ENCODE measurements around the gene LCE2A.
"Not testable (repeated sequence)": the region's sequence is repeated elsewhere in the genome, so short reads cannot be mapped to it uniquely, and the experiment has no call there.

Gene LCE2A

GRCh38 chr1:152657677-152658076, 40.5 kb upstream of the LCE2A start:
- Histone ChIP-seq H3K79me2 (ENCODE audit: control insufficient read depth, low read length) (no peaks in the 10 kb centered on the region), H3K4me2 (ENCODE audit: low read length) (no peak overlapping the region), H3K9me2 (replicated peaks; ENCODE audit: control insufficient read depth, low read length) (no peaks in the 10 kb centered on the region), H3K36me3 (ENCODE audit: control insufficient read depth, low read length) (no peaks in the 10 kb centered on the region), H3K4me3 (ENCODE audit: low read length) (no peak overlapping the region), H3K27me3 (ENCODE audit: control insufficient read depth, low read length) (peaks cover 9% of the 10 kb centered on the region), H3K27ac (ENCODE audit: low read depth, low read length) (no peak overlapping the region), H3K4me1 (ENCODE audit: control insufficient read depth, low read length) (no peaks in the 10 kb centered on the region), H4K20me1 (ENCODE audit: control insufficient read depth, insufficient read depth, low read depth, low read length) (no peaks in the 10 kb centered on the region), H3F3A (ENCODE audit: control insufficient read depth, insufficient read depth) (no peaks in the 10 kb centered on the region), H3K9me3 (ENCODE audit: control insufficient read depth, insufficient read depth, low read length) (no peaks in the 10 kb centered on the region)
- TF ChIP-seq EZH2phosphoT487 (IDR thresholded peaks at IDR 0.05; ENCODE audit: borderline replicate concordance, low read length) (no peak), CTCF (IDR thresholded peaks at IDR 0.05; ENCODE audit: low read depth, low read length, poor library complexity, severe bottlenecking) (no peak)

GRCh38 chr1:152658649-152659048, 39.5 kb upstream of the LCE2A start:
- no peaks in the 10 kb centered on the region for H3K36me3 ChIP-seq (ENCODE audit: control insufficient read depth, low read length)

GRCh38 chr1:152663098-152663497, 35.0 kb upstream of the LCE2A start, which contains the start of gene LCE2D:
LCE2D (plus strand) TSS chr1:152663380; CDS start chr1:152664106, 726 bp downstream.
- Histone ChIP-seq H3K4me1 (ENCODE audit: control insufficient read depth, low read length) (no peaks in the 10 kb centered on the region), H3K9me3 (ENCODE audit: control insufficient read depth, insufficient read depth, low read length) (no peaks in the 10 kb centered on the region)

More at GRCh38 chr1:152658649-152659048, 39.5 kb upstream of the LCE2A start:
- no peaks in the 10 kb centered on the region for H3K79me2 ChIP-seq (ENCODE audit: control insufficient read depth, low read length)
- H3K4me1 ChIP-seq (ENCODE audit: control insufficient read depth, low read length), result no peaks in the 10 kb centered on the region
- no peak for TF ChIP-seq CTCF (IDR thresholded peaks at IDR 0.05; ENCODE audit: low read depth, low read length, poor library complexity, severe bottlenecking)
- no peak for TF ChIP-seq EZH2phosphoT487 (IDR thresholded peaks at IDR 0.05; ENCODE audit: borderline replicate concordance, low read length)
- H3K27ac ChIP-seq (ENCODE audit: low read depth, low read length), result no peak overlapping the region
- H3K9me2 ChIP-seq (replicated peaks; ENCODE audit: control insufficient read depth, low read length), result no peaks in the 10 kb centered on the region
- peaks cover 6% of the 10 kb centered on the region for H3K27me3 ChIP-seq (ENCODE audit: control insufficient read depth, low read length)
- H3F3A ChIP-seq (ENCODE audit: control insufficient read depth, insufficient read depth), result no peaks in the 10 kb centered on the region
- H3K4me2 ChIP-seq (ENCODE audit: low read length), result no peak overlapping the region
- H3K4me3 ChIP-seq (ENCODE audit: low read length), result no peak overlapping the region
- no peaks in the 10 kb centered on the region for H3K9me3 ChIP-seq (ENCODE audit: control insufficient read depth, insufficient read depth, low read length)
- no peaks in the 10 kb centered on the region for H4K20me1 ChIP-seq (ENCODE audit: control insufficient read depth, insufficient read depth, low read depth, low read length)

GRCh38 chr1:152666171-152666570, 32.0 kb upstream of the LCE2A start:
- not testable (repeated sequence) for H3K9me2 ChIP-seq (replicated peaks; ENCODE audit: control insufficient read depth, low read length); H3K36me3 ChIP-seq (ENCODE audit: control insufficient read depth, low read length); H3K4me1 ChIP-seq (ENCODE audit: control insufficient read depth, low read length); H3K4me2 ChIP-seq (ENCODE audit: low read length); H3K79me2 ChIP-seq (ENCODE audit: control insufficient read depth, low read length); H3K4me3 ChIP-seq (ENCODE audit: low read length); H3F3A ChIP-seq (ENCODE audit: control insufficient read depth, insufficient read depth); H3K27ac ChIP-seq (ENCODE audit: low read depth, low read length); H4K20me1 ChIP-seq (ENCODE audit: control insufficient read depth, insufficient read depth, low read depth, low read length); H3K9me3 ChIP-seq (ENCODE audit: control insufficient read depth, insufficient read depth, low read length); H3K27me3 ChIP-seq (ENCODE audit: control insufficient read depth, low read length)

More at GRCh38 chr1:152663098-152663497, 35.0 kb upstream of the LCE2A start, which contains the start of gene LCE2D:
- Histone ChIP-seq H3K27me3 (ENCODE audit: control insufficient read depth, low read length) (peaks cover 6% of the 10 kb centered on the region), H4K20me1 (ENCODE audit: control insufficient read depth, insufficient read depth, low read depth, low read length) (no peaks in the 10 kb centered on the region), H3K27ac (ENCODE audit: low read depth, low read length) (no peak within 1 kb of the TSS), H3K36me3 (ENCODE audit: control insufficient read depth, low read length) (no peaks in the 10 kb centered on the region), H3K4me2 (ENCODE audit: low read length) (no peak within 1 kb of the TSS), H3F3A (ENCODE audit: control insufficient read depth, insufficient read depth) (no peaks in the 10 kb centered on the region), H3K9me2 (replicated peaks; ENCODE audit: control insufficient read depth, low read length) (no peaks in the 10 kb centered on the region), H3K79me2 (ENCODE audit: control insufficient read depth, low read length) (no peaks in the 10 kb centered on the region), H3K4me3 (ENCODE audit: low read length) (no peak within 1 kb of the TSS)
- TF ChIP-seq CTCF (IDR thresholded peaks at IDR 0.05; ENCODE audit: low read depth, low read length, poor library complexity, severe bottlenecking) (no peak), EZH2phosphoT487 (IDR thresholded peaks at IDR 0.05; ENCODE audit: borderline replicate concordance, low read length) (no peak)

All from DOHH2 (cell line).